HCT116 (cell line): ENCODE measurements around the gene CYTH2.

ENCODE experiments used
- EZH2 ChIP-seq: fragments of 200-600 bp; sonication (generic); IDR thresholded peaks from 2 replicates; pipeline ENCODE4 v1.6.1; 2017; ENCODE audit warnings: antibody characterized with exemption, mixed run types
- EZH2phosphoT487 ChIP-seq: fragments of 200-600 bp; IDR thresholded peaks from 2 replicates; pipeline ENCODE4 v1.6.1; 2018; ENCODE audit warnings: antibody characterized with exemption, borderline replicate concordance
- MAX ChIP-seq: IDR thresholded peaks from 2 replicates; pipeline ENCODE4 v1.6.1; 2012
- POLR2A ChIP-seq: IDR thresholded peaks from 2 replicates; pipeline ENCODE4 v1.7.0; 2011; ENCODE audit warnings: borderline replicate concordance; ENCODE audit not compliant: insufficient read depth, insufficient read length; ENCODE audit errors: extremely low read depth
- POLR2AphosphoS5 ChIP-seq: IDR thresholded peaks from 2 replicates; pipeline ENCODE4 v1.6.1; 2011; ENCODE audit warnings: mild to moderate bottlenecking, low read depth, low read length, moderate library complexity
- RAD21 ChIP-seq: IDR thresholded peaks from 2 replicates; pipeline ENCODE4 v1.6.1; 2012; ENCODE audit warnings: low read depth, mild to moderate bottlenecking
- SP1 ChIP-seq: IDR thresholded peaks from 2 replicates; pipeline ENCODE4 v1.6.1; 2012; ENCODE audit warnings: low read depth
- TCF7L2 ChIP-seq: IDR thresholded peaks from 2 replicates; pipeline ENCODE4 v1.7.0; 2011; ENCODE audit warnings: borderline replicate concordance, inconsistent platforms; ENCODE audit not compliant: insufficient read depth, insufficient read length; ENCODE audit errors: extremely low read depth
- YY1 ChIP-seq: IDR thresholded peaks from 2 replicates; pipeline ENCODE4 v1.6.1; 2011; ENCODE audit warnings: low read length, low read depth, moderate library complexity, mild to moderate bottlenecking; ENCODE audit not compliant: insufficient replicate concordance; ENCODE audit errors: extremely low read depth
- ZBTB33 ChIP-seq: IDR thresholded peaks from 2 replicates; pipeline ENCODE4 v1.6.1; 2011; ENCODE audit warnings: mild to moderate bottlenecking, low read length, moderate library complexity; ENCODE audit not compliant: insufficient replicate concordance; ENCODE audit errors: extremely low read depth
- ZFX ChIP-seq: fragments of 450-650 bp; IDR thresholded peaks from 2 replicates; pipeline ENCODE4 v1.6.1; 2017
- TF ChIP-seq, protein P1 (sequence below), 3 experiments: fragments of 200-600 bp in 1 of 3; sonication (generic) in 1 of 3; IDR thresholded peaks in 2 of 3; conservative IDR thresholded peaks in 1 of 3; 2 replicates each; pipeline ENCODE4 v1.5.1; 2012 to 2017; ENCODE audit warnings: low read depth in 2 of 3, low read length in 2 of 3, antibody characterized with exemption in 1 of 3, borderline replicate concordance in 1 of 3, control low read depth in 1 of 3, mild to moderate bottlenecking in 1 of 3, mixed read lengths in 1 of 3, mixed run types in 1 of 3, moderate library complexity in 1 of 3; ENCODE audit not compliant: insufficient read depth in 1 of 3
- TF ChIP-seq, protein P2 (sequence below): IDR thresholded peaks from 2 replicates; pipeline ENCODE4 v1.6.1; 2012
- TF ChIP-seq, protein P3 (sequence below): IDR thresholded peaks from 2 replicates; pipeline ENCODE4 v1.6.1; 2012; ENCODE audit warnings: low read depth

DNA sequence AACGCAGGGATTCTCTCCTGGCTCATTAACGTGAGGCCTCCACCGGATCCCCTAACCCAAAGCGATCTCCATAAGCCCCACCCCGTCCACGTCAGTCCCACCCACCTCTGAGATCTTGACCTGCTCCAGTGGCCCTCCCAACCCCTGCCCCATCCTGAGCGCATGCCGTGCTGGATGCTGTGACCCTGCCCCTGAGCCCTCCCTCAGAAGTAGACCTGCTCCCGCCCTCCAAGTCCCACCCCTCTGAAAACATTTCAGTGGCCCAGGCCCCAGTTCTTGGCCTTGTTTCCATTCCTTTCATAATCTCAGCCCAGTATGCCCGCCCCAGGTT, 22.6 kb downstream of the CYTH2 start:
- TF ChIP-seq, protein P1, sequence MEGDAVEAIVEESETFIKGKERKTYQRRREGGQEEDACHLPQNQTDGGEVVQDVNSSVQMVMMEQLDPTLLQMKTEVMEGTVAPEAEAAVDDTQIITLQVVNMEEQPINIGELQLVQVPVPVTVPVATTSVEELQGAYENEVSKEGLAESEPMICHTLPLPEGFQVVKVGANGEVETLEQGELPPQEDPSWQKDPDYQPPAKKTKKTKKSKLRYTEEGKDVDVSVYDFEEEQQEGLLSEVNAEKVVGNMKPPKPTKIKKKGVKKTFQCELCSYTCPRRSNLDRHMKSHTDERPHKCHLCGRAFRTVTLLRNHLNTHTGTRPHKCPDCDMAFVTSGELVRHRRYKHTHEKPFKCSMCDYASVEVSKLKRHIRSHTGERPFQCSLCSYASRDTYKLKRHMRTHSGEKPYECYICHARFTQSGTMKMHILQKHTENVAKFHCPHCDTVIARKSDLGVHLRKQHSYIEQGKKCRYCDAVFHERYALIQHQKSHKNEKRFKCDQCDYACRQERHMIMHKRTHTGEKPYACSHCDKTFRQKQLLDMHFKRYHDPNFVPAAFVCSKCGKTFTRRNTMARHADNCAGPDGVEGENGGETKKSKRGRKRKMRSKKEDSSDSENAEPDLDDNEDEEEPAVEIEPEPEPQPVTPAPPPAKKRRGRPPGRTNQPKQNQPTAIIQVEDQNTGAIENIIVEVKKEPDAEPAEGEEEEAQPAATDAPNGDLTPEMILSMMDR (IDR thresholded peaks at IDR 0.05 in 2 of 3, conservative IDR thresholded peaks at IDR 0.05 in 1 of 3; ENCODE audit: borderline replicate concordance in 1 of 3, insufficient read depth in 1 of 3, low read depth in 2 of 3, low read length in 2 of 3): no peak
- TF ChIP-seq EZH2 (no peak), POLR2A (no peak), POLR2AphosphoS5 (no peak), EZH2phosphoT487 (no peak), YY1 (no peak), RAD21 (no peak), SP1 (no peak), TCF7L2 (no peak), MAX (no peak), ZFX (no peak), ZBTB33 (no peak)
- TF ChIP-seq, protein P2, sequence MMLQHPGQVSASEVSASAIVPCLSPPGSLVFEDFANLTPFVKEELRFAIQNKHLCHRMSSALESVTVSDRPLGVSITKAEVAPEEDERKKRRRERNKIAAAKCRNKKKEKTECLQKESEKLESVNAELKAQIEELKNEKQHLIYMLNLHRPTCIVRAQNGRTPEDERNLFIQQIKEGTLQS: no peak
- TF ChIP-seq, protein P3, sequence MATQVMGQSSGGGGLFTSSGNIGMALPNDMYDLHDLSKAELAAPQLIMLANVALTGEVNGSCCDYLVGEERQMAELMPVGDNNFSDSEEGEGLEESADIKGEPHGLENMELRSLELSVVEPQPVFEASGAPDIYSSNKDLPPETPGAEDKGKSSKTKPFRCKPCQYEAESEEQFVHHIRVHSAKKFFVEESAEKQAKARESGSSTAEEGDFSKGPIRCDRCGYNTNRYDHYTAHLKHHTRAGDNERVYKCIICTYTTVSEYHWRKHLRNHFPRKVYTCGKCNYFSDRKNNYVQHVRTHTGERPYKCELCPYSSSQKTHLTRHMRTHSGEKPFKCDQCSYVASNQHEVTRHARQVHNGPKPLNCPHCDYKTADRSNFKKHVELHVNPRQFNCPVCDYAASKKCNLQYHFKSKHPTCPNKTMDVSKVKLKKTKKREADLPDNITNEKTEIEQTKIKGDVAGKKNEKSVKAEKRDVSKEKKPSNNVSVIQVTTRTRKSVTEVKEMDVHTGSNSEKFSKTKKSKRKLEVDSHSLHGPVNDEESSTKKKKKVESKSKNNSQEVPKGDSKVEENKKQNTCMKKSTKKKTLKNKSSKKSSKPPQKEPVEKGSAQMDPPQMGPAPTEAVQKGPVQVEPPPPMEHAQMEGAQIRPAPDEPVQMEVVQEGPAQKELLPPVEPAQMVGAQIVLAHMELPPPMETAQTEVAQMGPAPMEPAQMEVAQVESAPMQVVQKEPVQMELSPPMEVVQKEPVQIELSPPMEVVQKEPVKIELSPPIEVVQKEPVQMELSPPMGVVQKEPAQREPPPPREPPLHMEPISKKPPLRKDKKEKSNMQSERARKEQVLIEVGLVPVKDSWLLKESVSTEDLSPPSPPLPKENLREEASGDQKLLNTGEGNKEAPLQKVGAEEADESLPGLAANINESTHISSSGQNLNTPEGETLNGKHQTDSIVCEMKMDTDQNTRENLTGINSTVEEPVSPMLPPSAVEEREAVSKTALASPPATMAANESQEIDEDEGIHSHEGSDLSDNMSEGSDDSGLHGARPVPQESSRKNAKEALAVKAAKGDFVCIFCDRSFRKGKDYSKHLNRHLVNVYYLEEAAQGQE: no peak
